ENCODE results near the gene CSGALNACT2.

The CSGALNACT2 gene

DNA sequence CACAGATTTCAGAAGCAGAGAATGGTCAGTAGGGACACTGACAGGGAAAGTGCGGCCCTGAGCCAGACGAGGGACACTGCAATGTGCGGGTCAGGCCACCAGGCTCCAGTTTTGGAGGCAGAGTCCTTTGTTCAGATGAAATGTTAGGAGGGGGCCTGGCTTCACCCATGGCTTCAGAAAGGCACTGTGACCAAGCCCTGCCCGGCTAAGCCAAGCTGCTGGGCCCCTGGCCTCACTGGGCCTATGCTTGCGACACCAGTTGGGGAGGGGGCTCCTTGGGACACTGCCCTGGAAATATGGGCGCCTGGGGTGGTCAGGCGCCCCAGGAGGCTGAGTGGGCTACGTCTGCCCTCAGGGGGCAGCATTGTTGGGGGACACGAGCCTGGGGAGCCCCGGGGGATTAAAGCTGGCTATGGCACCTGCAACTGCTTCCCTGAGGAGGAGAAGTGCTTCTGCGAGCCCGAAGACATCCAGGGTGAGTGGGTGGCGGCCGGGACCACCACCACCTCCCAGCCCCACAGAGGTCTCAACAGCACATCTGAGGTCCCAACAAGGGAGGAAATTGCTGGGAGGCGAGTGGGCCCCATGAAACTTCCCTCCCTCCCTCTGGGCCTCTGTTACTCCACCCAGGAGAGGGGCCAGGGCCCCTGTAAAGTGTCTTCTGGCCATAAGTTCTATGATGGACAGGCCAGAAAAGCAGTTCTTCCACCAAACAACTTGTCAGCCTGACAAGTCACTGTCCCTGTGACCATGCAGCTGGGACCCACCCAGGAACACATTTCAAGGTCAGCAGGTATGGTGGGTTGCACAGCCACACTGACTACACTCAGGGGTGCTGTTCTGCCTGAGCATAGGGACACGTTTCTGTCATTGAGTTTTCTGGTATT is 24.8 kb upstream of the CSGALNACT2 start:
- no peak for DNase-seq (ENCODE audit: low read depth)

DNA sequence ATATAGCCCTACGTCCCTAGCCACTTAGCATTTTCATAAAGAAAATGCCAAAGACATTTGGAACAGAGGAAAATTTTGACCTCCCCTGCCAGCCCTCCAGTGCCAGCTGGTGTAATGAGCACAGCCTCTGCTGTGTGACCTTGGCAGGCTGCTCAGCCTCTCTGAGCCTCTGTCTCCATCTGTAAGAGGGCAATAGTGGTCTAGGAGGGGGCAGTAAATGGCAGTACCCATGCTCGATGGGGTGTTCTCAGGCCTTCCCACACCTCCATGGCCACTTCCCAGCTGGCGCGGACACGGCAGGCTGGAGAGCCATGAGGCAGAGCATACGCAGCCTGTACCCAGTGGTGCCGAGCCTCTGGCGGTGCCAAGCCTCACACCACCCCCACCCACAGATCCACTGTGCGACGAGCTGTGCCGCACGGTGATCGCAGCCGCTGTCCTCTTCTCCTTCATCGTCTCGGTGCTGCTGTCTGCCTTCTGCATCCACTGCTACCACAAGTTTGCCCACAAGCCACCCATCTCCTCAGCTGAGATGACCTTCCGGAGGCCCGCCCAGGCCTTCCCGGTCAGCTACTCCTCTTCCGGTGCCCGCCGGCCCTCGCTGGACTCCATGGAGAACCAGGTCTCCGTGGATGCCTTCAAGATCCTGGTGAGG is 24.0 kb upstream of the CSGALNACT2 start:
- no peak for DNase-seq (ENCODE audit: low read depth)

DNA sequence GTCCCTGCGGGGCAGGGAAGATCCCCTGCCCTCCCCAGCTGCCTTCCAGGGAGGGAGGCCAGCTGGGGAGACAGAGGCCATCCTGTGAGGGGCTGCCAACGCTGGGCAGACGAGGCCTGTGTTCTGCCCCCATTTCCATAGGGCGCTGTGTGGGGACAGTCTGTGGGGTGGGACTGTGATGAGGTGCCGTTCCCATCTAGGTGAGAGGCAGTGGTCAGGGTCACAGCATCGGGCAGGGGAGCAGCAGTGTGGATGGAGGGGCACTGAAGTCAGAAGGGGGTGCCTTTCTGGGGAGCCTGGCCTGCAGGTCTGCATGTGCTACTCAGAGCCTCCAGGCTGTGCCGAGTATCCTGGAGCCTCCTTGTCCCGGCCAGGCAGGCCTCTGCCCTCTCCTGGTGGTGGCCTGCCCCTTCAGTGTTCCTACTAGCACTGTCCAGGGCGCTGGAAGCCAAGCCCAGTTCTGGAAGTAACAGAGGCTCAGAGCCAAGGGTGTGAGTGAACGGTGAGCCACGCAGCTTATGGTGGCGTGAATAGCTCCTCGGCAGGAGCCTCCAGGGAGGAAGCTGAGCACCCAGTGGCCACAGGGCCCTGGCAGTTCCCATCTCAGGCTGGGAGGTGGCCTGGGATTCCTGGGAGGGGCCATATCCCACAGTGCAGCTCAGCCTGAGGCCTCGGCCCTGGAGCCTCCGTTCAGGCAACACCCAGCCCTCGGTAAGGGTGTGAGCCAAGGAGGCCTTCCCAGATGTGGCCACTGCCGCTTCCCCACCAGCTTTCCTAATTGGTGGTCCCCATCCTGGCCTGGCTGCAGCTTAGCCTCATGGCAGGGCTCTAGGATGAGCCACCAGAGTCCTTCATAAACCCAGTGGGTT is 23.3 kb upstream of the CSGALNACT2 start:
- no peak for DNase-seq (ENCODE audit: low read depth)

DNA sequence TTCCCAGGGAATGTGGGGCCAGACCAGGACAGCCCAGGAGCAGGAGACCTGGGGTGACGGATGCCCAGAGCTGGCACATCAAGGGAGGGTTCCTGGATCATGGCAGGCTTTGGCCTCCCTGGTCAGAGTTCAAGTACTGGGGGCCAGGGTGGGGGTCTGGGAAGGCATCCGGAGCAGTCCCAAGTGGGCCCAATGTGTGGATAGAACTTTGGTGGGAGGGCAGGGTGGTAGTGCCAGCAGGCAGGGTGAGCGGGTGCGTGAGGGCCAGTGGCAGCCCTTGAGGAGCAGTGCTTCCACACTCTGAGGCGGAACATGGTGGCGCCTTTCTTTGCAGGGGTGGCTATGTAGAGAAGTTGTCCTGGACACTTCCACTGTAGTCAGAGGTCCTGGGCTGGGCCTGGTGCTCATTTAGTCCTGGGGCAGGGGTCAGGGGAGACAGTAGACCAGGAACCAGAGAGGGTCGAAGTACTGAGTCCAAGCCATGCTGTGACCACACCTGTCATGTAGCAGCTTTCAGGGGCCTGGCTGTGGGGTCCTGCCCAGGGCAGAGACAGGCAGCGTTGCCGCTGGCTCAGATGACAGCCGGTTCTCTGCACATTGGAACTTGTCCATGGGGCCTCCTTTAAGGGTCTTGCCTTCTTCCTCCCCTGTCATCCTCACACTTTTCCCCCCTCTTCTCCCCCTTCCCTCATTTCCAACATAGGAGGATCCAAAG is 22.2 kb upstream of the CSGALNACT2 start:
- no peak for DNase-seq (ENCODE audit: low read depth)

DNA sequence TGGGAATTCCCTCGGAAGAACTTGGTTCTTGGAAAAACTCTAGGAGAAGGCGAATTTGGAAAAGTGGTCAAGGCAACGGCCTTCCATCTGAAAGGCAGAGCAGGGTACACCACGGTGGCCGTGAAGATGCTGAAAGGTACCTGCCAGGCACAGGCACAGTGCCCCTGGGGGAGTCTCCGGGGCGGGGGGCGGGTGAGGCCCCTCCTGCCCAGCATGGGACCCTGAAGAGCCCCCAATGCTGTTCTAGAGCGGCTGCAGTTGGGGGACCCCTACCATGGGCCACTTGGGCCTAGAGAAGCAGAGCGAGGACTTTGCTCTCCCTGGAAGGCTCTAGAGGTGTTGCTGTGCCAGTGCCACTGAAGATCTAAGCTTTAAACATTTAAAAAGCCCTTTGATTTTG is 21.6 kb upstream of the CSGALNACT2 start:
- DNase-seq (ENCODE audit: low read depth), result no peak

DNA sequence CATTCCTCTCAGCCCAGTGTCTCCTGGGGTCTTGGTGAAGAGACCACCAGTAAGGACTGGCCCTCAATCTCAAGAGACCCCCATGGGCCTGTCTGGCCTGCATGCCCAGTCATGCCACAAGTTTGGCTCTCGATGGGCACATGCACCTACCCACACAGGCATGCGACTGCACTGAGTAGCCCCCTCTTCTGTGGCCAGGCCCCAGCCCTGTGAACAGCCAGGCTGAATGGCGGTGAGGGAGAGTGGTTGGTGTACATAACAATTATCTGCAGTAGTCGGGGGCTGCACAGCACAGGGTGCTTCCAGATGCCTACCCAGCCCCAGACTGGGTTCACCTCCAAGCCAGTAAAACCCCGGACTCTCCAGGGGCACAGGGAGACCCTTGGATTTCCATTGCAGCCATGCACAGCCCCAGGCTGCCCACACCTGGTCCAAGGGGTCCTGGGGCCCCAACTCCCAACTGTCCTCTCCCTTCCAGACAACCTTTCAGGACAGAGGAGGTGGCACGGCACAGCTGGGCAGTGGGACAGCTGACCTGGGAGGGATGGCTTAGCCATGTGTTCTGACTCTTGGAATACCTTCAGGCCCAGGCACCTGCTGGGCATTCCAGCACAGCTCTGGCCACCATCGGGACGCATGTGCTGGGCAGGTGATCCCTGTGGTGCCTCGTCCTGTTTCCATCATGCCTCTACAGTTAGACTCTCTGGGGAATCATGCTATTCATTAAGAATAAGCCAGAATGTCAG is 21.0 kb upstream of the CSGALNACT2 start:
- no peak for DNase-seq (ENCODE audit: low read depth)

DNA sequence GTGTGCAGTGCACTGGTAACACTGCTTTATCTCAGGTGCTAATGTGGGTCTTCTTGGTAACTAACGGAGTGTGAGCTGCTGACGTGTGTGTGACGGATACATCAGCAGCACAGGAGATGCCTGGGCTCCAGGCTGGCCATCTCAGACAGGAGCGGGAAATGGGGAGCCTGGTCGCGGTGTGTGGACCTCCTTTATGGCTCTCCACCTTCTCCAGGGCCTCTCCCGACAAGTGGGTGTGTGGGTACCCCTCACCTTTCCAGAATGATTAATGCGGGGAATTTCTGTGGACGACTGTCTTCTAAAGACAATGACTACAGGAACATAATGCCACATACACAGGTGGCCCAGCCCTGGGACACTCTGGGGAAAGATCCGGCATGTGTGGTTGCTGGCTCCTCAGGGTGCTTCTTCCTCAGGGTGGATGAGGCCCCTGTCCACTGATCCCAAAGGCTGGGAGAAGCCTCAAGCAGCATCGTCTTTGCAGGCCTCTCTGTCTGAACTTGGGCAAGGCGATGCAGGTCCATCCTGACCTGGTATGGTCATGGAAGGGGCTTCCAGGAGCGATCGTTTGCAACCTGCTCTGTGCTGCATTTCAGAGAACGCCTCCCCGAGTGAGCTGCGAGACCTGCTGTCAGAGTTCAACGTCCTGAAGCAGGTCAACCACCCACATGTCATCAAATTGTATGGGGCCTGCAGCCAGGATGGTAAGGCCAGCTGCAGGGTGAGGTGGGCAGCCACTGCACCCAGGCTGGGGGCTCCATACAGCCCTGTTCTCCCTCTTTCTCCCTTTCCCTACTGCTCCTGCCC is 20.3 kb upstream of the CSGALNACT2 start:
- DNase-seq (ENCODE audit: low read depth), result no peak

DNA sequence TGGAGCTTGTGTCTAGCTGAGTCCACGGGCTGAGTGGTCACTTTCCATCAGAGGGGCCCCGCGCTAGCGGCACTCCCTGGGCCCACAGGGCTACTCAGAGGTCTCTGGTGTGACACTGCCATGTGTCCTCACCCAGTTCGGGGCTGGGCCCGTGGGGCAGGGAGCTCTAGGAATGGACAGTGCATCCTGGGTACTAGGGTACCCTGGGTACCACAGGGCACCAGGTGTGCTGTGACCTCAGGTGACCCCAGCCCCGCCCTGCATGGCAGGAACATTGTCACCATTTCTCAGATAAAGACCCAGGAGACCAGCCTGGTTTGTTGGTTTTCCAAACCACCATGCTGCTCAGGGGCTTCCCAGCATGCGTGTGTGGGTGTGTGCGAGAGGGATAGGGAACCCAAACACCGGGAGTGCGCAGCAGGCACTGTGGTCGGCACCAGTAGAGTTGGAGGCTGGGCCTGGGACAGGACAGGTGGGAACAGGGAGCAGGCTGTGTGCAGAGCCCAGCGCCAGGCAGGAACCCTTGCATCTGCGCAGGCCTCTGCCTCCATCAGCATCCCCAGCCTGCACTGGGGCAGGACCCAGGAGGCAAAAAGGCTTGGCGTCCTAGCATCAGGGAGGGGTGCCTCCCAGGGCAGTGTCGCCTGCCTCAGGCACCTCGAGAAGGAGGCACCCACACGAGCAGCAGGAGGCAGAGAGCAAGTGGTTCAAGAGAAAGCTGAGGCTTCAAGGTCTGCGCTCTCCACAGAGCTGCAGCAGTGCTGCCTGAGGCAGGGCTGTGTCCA is 19.4 kb upstream of the CSGALNACT2 start:
- DNase-seq (ENCODE audit: low read depth), result no peak

DNA sequence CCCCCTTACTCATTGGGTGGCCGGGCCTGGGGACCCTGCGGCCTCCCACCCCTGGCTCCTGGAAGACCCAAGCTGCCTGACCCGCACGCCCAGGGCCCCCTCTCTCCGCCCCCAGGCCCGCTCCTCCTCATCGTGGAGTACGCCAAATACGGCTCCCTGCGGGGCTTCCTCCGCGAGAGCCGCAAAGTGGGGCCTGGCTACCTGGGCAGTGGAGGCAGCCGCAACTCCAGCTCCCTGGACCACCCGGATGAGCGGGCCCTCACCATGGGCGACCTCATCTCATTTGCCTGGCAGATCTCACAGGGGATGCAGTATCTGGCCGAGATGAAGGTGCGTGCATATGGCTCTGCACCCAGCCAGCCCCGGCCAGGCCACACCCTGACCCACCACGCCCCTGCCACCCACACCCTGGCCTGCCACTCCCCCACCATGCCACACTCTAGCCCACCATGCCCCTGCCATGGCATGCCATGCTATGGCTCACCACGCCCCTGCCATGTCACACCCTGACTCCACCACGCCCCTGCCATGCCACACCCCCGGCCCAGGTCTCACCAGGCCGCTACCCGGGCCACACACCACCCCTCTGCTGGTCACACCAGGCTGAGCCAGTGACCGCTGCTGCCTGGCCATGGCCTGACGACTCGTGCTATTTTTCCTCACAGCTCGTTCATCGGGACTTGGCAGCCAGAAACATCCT is 18.7 kb upstream of the CSGALNACT2 start:
- DNase-seq (ENCODE audit: low read depth), result no peak

DNA sequence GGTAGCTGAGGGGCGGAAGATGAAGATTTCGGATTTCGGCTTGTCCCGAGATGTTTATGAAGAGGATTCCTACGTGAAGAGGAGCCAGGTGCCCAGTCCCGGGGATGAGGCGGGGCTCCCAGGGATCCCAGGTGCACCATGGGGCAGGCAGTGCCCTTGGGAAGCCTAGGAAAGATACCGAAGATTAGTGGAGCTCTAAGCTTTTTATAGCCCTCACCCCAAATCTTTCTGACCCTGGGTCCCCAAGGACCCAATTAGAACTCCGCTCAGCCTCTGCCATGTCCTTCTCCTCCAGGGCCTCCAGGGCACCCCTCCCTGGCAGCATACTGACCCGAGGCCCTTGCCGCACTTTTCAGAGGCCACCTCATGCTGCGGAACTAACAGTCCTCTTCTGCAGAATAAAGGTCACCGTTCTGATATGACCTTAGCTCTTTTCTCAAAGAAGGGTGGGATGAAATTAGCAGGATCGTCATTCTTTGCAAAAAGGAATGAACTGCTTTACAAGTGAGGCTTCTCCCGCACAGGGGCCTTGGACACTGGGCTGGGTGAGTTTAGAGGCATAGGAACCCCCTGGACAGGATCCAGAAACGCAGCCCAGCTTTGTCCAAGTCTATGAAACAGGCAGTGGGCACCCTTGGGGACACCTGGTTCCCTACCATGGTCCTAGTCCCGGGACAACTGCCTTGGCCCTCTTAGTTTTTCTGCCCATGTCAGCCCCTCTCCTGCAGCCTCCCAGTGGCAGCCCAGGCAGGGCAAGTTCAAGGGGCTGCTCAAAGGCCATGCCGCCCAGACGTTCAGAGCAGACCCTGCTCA is 17.9 kb upstream of the CSGALNACT2 start:
- no peak for DNase-seq (ENCODE audit: low read depth)

DNA sequence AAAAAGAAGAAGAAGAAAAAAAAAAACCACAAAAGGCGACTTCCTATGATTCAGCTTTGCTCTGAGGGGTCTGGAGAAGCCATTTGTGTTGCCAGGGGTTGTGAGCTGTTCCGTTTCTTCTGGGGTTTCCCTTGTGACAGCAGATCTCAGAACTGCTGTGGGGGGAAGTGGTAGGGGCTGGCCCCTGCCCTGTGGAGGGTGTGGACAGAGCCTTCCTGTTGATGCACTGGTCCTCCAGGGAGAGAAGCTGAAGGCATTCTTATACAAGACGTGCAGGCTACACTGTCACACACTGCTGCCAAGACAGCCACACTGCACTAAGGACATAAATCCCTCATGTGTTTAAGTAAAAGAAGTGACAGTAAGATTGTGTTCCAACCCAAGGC is 17.3 kb upstream of the CSGALNACT2 start:
- peak; percentile 85 for DNase-seq (ENCODE audit: low read depth)

DNA sequence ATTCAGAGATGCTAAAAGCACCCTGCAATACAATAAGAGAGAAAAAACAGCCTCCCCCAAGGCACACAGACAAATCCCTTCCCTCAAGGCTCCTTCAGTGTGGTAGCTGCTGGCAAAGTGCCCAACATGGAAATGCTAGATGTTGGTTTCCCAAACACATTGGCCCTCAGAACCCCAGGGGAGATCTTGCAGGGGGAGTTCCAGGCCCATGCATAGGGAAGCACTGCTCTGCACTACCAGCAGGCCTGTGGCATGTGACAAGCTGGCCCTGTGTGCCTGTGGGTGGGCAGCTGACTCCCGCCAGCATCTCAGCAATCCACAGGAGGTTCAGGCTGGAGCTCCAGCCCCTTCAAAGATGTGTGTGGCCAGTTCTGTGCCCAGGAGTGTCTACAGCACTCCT is 16.8 kb upstream of the CSGALNACT2 start:
- DNase-seq (ENCODE audit: low read depth), result peak; percentile 41

DNA sequence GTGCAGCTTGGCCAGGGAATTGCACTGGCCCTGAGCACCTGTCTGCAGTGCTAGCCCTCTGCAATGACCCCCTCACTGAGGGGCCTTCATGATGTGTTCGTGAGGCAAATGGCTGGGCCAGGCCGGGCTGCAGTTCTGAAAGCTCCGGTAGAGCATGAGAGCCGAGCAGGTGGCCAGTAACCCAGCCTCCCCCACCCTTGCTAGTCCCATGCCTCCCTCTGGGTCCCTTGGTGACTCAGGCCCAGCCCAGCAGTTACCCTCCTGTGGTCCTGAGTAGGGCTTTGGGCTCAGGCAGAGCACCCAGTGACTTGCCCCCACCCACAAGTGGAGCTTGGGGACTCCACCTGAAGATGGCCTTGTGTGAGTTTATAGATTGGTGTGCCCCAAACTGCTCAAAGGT is 16.1 kb upstream of the CSGALNACT2 start:
- DNase-seq (ENCODE audit: low read depth), result no peak

DNA sequence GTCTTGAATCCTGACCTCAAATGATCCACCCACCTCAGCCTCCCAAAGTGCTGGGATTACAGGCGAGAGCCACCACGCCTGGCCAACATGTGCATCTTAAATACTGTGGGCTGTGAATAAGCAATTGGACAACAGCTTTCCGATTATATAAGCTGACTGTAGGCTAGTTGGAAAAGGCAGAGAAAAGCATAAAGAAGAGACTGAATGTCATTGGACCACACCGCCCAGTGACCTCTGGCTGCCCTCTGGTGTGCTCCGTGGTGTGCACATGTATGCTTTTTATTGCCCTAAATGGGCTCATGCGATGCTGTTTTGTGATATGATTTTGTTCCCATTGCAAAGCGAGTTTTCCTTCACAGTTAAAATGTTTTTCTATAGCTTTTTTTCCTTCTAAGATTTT is 15.4 kb upstream of the CSGALNACT2 start:
- no peak for DNase-seq (ENCODE audit: low read depth)

DNA sequence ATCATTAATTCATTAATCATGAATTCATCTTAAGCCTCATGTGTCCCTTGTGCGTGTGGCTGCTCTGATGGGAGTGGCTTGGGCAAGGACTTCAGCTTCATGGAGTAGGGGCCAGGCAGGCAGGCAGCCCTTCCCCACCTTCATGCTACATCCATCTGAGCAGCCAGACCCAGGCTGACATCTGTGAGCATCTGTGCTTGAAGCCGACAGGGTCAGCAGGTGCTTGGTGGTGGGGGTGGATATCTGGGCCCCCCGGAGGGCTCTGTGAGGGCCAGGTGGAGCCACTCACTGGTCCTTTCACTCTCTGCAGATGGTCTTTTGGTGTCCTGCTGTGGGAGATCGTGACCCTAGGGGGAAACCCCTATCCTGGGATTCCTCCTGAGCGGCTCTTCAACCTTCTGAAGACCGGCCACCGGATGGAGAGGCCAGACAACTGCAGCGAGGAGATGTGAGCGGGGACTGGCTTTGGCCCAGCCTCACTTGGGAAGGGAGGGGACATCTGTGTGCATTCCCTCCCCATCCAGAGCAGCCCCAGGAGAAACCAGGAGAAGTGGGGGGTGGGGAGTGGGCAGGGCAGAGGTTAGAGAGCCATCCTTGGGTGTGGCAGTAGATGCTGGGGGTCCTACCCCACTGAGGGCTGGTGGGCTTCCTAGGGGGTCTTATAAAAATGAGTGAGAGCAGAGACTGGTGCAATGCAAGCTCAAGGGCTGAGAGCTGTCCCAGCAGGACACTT is 14.7 kb upstream of the CSGALNACT2 start:
- no peak for DNase-seq (ENCODE audit: low read depth)

DNA sequence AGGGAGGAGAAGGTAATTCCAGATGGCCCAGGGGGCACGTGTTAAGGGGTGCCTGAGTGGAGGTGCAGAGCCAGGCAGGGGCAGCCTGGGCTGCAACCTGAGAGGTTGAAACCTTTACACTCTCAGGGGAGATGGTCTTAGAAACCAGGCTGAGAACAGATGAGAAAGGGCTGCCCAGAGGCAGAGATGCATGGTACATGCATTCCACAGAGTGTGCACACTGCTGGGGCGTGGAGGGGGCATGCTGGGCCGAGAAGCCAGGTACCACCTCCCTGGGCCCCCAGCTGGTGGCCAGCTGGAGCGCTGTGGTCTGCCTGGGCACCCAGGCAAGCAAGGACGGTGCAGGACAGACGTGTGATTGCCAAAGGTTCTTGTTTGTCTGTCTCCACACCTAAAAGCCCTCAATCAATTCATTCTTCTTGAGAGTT is 14.1 kb upstream of the CSGALNACT2 start:
- no peak for DNase-seq (ENCODE audit: low read depth)

DNA sequence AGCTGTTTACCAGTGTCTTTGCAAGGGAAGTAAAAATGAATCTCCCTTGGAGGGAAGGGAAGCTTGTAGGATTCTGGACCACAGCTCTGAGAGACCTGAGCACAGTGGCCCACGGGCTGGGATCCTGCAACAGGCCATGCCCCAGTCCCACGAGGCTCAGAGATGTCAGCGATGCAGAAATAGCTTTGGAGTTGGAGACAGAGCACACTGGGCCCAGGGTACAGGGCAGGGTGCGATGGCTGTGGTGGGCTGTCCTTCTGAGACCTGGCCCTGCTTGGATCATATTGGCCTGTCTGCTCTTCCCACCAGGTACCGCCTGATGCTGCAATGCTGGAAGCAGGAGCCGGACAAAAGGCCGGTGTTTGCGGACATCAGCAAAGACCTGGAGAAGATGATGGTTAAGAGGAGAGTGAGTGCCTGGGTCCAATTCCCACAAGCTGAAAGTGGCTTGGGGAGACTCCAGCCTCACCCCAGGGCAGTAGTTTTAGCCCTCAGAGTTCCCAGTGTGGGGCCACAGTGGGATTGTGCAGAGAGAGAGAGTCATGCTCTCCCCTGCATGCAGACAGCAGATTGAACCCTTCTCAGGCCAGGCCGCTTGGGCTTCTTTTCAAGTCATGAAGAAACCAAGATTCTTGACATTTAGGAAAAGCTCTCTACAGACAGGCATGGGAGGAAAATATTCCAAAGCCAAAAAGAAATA is 13.5 kb upstream of the CSGALNACT2 start:
- no peak for DNase-seq (ENCODE audit: low read depth)

Data from CMK (cell line).